CD14-positive monocyte (primary cell): Measurements from ENCODE around the gene ACSL6. TPM values are rescaled to one million over a fixed set of nuclear protein-coding genes. Genes with fewer than 3 reads are reported as not detected.

Source experiments
- DNase-seq, 3 donors: peaks; one replicate each; pipeline ENCODE4 v3.0.0-alpha.2; 2011 to 2022
- H2AFZ ChIP-seq: 2 replicates; pipeline ENCODE4 v1.6.0; 2012; ENCODE audit warnings: mild to moderate bottlenecking, low read depth, low read length, inconsistent platforms; ENCODE audit not compliant: insufficient read depth, poor library complexity, severe bottlenecking
- H3K27ac ChIP-seq, 2 donors: 1 replicate in 1 of 2; 2 replicates in 1 of 2; pipeline ENCODE4 v1.5.1; 2012 to 2013; ENCODE audit warnings: low read length in 2 of 2, control low read depth in 1 of 2, inconsistent platforms in 1 of 2, low read depth in 1 of 2, mild to moderate bottlenecking in 1 of 2
- H3K27me3 ChIP-seq, 2 donors: one replicate each; pipeline versions ENCODE4 v1.6.0 to v1.6.1; 2011 to 2013; ENCODE audit warnings: low read length in 2 of 2; ENCODE audit not compliant: control insufficient read depth in 2 of 2, insufficient read depth in 2 of 2
- H3K36me3 ChIP-seq, 2 donors: replicated peaks in 1 of 2; 1 replicate in 1 of 2; 2 replicates in 1 of 2; pipeline versions ENCODE4 v1.5.1 to v1.6.1; 2012 to 2013; ENCODE audit warnings: low read length in 2 of 2, control low read depth in 1 of 2, inconsistent platforms in 1 of 2, mild to moderate bottlenecking in 1 of 2; ENCODE audit not compliant: insufficient read depth in 2 of 2, control insufficient read depth in 1 of 2
- H3K4me1 ChIP-seq, 2 donors: 1 replicate in 1 of 2; 2 replicates in 1 of 2; pipeline versions ENCODE4 v1.5.1 to v1.6.1; 2012 to 2013; ENCODE audit warnings: low read length in 2 of 2, control low read depth in 1 of 2, inconsistent platforms in 1 of 2, mild to moderate bottlenecking in 1 of 2, moderate library complexity in 1 of 2; ENCODE audit not compliant: insufficient read depth in 2 of 2, control insufficient read depth in 1 of 2
- H3K4me2 ChIP-seq: replicated peaks from 2 replicates; pipeline ENCODE3; 2012; ENCODE audit warnings: low read length, moderate library complexity, mild to moderate bottlenecking; ENCODE audit not compliant: poor library complexity, severe bottlenecking; ENCODE audit errors: extremely low read depth
- H3K4me3 ChIP-seq, 3 experiments: fragments of 200-600 bp in 1 of 3; sonication (generic) in 1 of 3; replicated peaks in 1 of 3; 1 replicate in 2 of 3; 2 replicates in 1 of 3; pipeline ENCODE4 v1.5.1; 2011 to 2013; ENCODE audit warnings: low read length in 3 of 3, mild to moderate bottlenecking in 3 of 3, control low read depth in 2 of 3, low read depth in 2 of 3, inconsistent platforms in 1 of 3, moderate library complexity in 1 of 3
- H3K79me2 ChIP-seq: 2 replicates; pipeline ENCODE4 v1.6.0; 2012; ENCODE audit warnings: mild to moderate bottlenecking, control low read depth, inconsistent platforms, low read length, moderate library complexity; ENCODE audit not compliant: insufficient read depth
- H3K9ac ChIP-seq: 2 replicates; pipeline ENCODE4 v1.6.0; 2017; ENCODE audit warnings: low read length, mild to moderate bottlenecking; ENCODE audit not compliant: insufficient read depth, poor library complexity, severe bottlenecking
- H3K9me3 ChIP-seq, 2 donors: replicated peaks in 1 of 2; 1 replicate in 1 of 2; 2 replicates in 1 of 2; pipeline versions ENCODE4 v1.5.1 to v1.6.1; 2012 to 2013; ENCODE audit warnings: low read length in 2 of 2, control low read depth in 1 of 2; ENCODE audit not compliant: control insufficient read depth in 1 of 2, insufficient read depth in 1 of 2
- H4K20me1 ChIP-seq: 2 replicates; pipeline ENCODE4 v1.6.0; 2012; ENCODE audit warnings: mild to moderate bottlenecking, low read length, control low read depth, moderate library complexity; ENCODE audit not compliant: insufficient read depth
- H3K27ac Mint-ChIP-seq, 7 donors: one replicate each; pipeline ENCODE4 v1.8.0; 2020; ENCODE audit warnings: mild to moderate bottlenecking in 7 of 7, mixed read lengths in 7 of 7, moderate library complexity in 6 of 7, inconsistent platforms in 2 of 7
- H3K27me3 Mint-ChIP-seq, 3 donors: one replicate each; pipeline ENCODE4 v1.8.0; 2021 to 2022; ENCODE audit warnings: low read depth in 3 of 3, mild to moderate bottlenecking in 3 of 3, mixed read lengths in 3 of 3, moderate library complexity in 3 of 3, inconsistent platforms in 1 of 3
- H3K36me3 Mint-ChIP-seq, 2 donors: one replicate each; pipeline ENCODE4 v1.8.0; 2020; ENCODE audit warnings: mixed read lengths in 2 of 2, inconsistent platforms in 1 of 2, mild to moderate bottlenecking in 1 of 2
- H3K4me1 Mint-ChIP-seq: one replicate; pipeline ENCODE4 v1.8.0; 2020; ENCODE audit warnings: mild to moderate bottlenecking, mixed read lengths
- H3K4me3 Mint-ChIP-seq, 2 donors: one replicate each; pipeline ENCODE4 v1.8.0; 2020; ENCODE audit warnings: mild to moderate bottlenecking in 2 of 2, mixed read lengths in 2 of 2, moderate library complexity in 1 of 2
- H3K9me3 Mint-ChIP-seq, 7 donors: one replicate each; pipeline ENCODE4 v1.8.0; 2020 to 2022; ENCODE audit warnings: mixed read lengths in 7 of 7, mild to moderate bottlenecking in 6 of 7, moderate library complexity in 6 of 7, inconsistent platforms in 2 of 7
- CTCF ChIP-seq: fragments of 200-600 bp; IDR thresholded peaks from one replicate; pipeline ENCODE4 v1.8.0; 2022; ENCODE audit warnings: antibody characterized with exemption, mild to moderate bottlenecking
- WGBS: methylation state at CpG from one replicate; pipeline ENCODE4 v1.1.5; 2013; ENCODE audit warnings: missing lambda C conversion rate; ENCODE audit not compliant: insufficient coverage; 5-methylcytosine and 5-hydroxymethylcytosine counted together
- intact Hi-C, 2 donors: fragments of 100-400 bp; cut with micrococcal nuclease; formaldehyde crosslinking; loops; one replicate each; pipeline versions ENCODE4 v1.15.0 to v1.15.1; 2023
- polyA plus RNA-seq, 3 donors: library from polyadenylated mRNA; depleted of rRNA in 1 of 3; unstranded in 2 of 3; stranded (reverse) in 1 of 3; fragments of 300-500 nt in 2 of 3; fragments of >200 nt in 1 of 3; fragmentation: Illumina TruSeq in 2 of 3; gene quantifications; 1 replicate in 2 of 3; 2 replicates in 1 of 3; pipeline ENCODE4 v1.2.3, GENCODE V29; 2012 to 2021

ACSL6 gene
- polyA plus RNA-seq, 3 donors, result 0.45 TPM; not detected in 2

GRCh38 chr5:132027027-132027426 is 15.6 kb upstream of the ACSL6 start:
- no peak overlapping the region for H3K4me3 Mint-ChIP-seq
- H3K36me3 ChIP-seq, result no peaks in the 10 kb centered on the region
- H3K9me3 ChIP-seq, result no peaks in the 10 kb centered on the region
- no peaks in the 10 kb centered on the region for H3K4me1 Mint-ChIP-seq
- H3K27me3 Mint-ChIP-seq, result peaks cover 5 to 6% (median 5%) of the 10 kb centered on the region in 3 donors
- 94% methylated on average over 2 of the region's 2 CpGs for WGBS
- H3K4me2 ChIP-seq, result no peak overlapping the region
- no peak overlapping the region for H2AFZ ChIP-seq
- no peaks in the 10 kb centered on the region for H3K79me2 ChIP-seq
- H3K4me1 ChIP-seq, result no peaks in the 10 kb centered on the region
- no peaks in the 10 kb centered on the region for H3K36me3 Mint-ChIP-seq
- no peak overlapping the region for H3K27ac Mint-ChIP-seq
- intact Hi-C loops, result no loop called here
- no peak for DNase-seq
- no peaks in the 10 kb centered on the region for H4K20me1 ChIP-seq
- no peak overlapping the region for H3K27ac ChIP-seq
- H3K27me3 ChIP-seq, result peaks cover 0 to 3% of the 10 kb centered on the region in 2 donors
- peaks cover 0 to 10% (median 0%) of the 10 kb centered on the region in 7 donors for H3K9me3 Mint-ChIP-seq
- H3K9ac ChIP-seq, result no peak overlapping the region
- no peak for TF ChIP-seq CTCF
- no peak overlapping the region for H3K4me3 ChIP-seq

GRCh38 chr5:132026516-132027008 is 15.1 kb upstream of the ACSL6 start:
- H3K27ac ChIP-seq, result no peak overlapping the region

More at GRCh38 chr5:132026516-132027008, 15.1 kb upstream of the ACSL6 start:
- Histone ChIP-seq H3K4me1 (no peaks in the 10 kb centered on the region), H3K36me3 (no peaks in the 10 kb centered on the region), H3K27me3 (peaks cover 0 to 3% of the 10 kb centered on the region in 2 donors), H2AFZ (no peak overlapping the region), H3K4me3 (no peak overlapping the region), H4K20me1 (no peaks in the 10 kb centered on the region), H3K79me2 (no peaks in the 10 kb centered on the region), H3K9me3 (no peaks in the 10 kb centered on the region), H3K9ac (no peak overlapping the region), H3K4me2 (no peak overlapping the region)
- WGBS, result 41% methylated on average over 3 of the region's 5 CpGs
- Mint-ChIP-seq H3K9me3 (peaks cover 0 to 9% (median 0%) of the 10 kb centered on the region in 7 donors), H3K4me3 (no peak overlapping the region), H3K4me1 (no peaks in the 10 kb centered on the region), H3K27me3 (peaks cover 5 to 6% (median 5%) of the 10 kb centered on the region in 3 donors), H3K27ac (no peak overlapping the region), H3K36me3 (no peaks in the 10 kb centered on the region)
- no peak for DNase-seq
- no peak for TF ChIP-seq CTCF
- intact Hi-C loops, result no loop called here
